ENCODE measurements around the gene RIPOR3.
A peak's percentile ranks its signal among the peaks of the same experiment; 100 is the strongest.
"Not testable (repeated sequence)": the region's sequence is repeated elsewhere in the genome, so short reads cannot be mapped to it uniquely, and the experiment has no call there.

Gene RIPOR3

DNA sequence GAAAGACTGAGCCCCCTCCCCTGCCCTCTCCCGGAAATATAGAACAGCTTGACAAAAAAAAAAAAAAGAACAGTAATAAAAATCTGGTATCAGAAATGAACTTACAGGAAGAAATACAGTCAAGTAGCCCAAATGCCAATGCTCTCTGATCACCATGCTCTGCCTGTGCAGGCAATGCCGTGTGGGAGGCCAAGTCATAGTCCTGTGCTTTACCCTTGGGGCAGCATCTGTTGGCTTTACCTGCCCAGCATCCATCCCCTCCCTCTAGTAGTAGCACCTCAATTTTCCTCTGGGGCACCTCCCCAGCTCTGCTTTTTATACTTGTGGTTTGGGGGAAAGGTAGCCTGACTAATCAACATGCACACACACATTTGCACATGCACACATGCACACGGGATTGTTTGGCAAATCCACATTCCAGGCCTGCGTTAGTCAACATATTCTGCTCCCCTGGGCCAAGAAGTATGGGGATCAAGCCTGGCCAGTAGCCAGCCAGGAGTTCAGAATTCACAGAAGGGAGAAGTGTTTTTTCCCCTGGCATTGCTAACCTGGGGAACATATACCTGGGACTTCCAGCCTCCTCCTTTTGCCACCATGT is 70.2 kb downstream of the RIPOR3 start:
- DNase-seq (ENCODE audit: low spot score in 2 of 2) (no peak), ATAC-seq (ENCODE audit: low read depth) (no peak)
- Mint-ChIP-seq H3K27me3 (peaks cover 9% of the 10 kb centered on the region), H3K9me3 (no peaks in the 10 kb centered on the region), H3K27ac (no peak overlapping the region), H3K4me3 (no peak overlapping the region), H3K36me3 (peaks cover 3% of the 10 kb centered on the region), H3K4me1 (no peaks in the 10 kb centered on the region)

DNA sequence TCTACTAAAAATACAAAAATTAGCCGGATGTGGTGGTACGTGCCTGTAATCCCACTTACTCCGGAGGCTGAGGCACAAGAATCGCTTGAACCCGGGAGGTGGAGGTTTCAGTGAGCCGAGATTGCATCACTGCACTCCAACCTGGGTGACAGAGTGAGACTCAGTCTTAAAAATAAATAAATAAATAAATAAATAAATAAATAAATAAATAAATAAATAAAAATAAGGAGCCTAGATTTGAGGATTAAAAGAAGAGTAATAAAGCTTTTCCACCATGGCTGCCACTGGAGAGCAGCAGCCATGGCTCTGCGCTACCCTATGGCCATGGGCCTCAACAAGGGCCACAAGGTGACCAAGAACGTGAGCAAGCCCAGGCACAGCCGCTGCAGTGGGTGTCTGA is 70.9 kb downstream of the RIPOR3 start:
- H3K27me3 Mint-ChIP-seq; ATAC-seq (ENCODE audit: low read depth); H3K9me3 Mint-ChIP-seq; H3K27ac Mint-ChIP-seq; H3K4me3 Mint-ChIP-seq; DNase-seq (ENCODE audit: low spot score in 2 of 2); H3K4me1 Mint-ChIP-seq; H3K36me3 Mint-ChIP-seq: not testable (repeated sequence)

DNA sequence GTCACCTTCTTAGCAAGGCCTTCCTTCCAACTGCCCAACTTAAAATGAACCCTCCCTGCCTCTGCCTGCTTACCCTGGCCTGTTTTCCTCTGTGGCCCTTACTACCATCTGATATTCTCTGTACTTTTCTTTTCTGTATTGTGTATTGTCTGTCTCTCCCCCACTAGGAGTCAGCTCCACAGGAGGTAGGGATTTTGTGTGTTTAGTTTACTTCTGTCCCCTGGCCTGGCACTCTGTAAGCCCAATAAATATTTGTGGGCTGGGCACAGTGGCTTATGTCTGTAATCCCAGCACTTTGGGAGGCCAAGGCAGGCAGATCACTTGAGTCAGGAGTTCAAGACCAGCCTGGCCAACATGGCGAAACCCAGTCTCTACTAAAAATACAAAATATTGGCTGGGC is 72.8 kb downstream of the RIPOR3 start:
- Mint-ChIP-seq H3K36me3 (peaks cover 3% of the 10 kb centered on the region), H3K4me3 (no peak overlapping the region), H3K9me3 (no peaks in the 10 kb centered on the region), H3K27ac (no peak overlapping the region), H3K27me3 (peaks cover 3% of the 10 kb centered on the region), H3K4me1 (no peaks in the 10 kb centered on the region)
- ATAC-seq (ENCODE audit: low read depth) (no peak), DNase-seq (ENCODE audit: low spot score in 2 of 2) (no peak)

DNA sequence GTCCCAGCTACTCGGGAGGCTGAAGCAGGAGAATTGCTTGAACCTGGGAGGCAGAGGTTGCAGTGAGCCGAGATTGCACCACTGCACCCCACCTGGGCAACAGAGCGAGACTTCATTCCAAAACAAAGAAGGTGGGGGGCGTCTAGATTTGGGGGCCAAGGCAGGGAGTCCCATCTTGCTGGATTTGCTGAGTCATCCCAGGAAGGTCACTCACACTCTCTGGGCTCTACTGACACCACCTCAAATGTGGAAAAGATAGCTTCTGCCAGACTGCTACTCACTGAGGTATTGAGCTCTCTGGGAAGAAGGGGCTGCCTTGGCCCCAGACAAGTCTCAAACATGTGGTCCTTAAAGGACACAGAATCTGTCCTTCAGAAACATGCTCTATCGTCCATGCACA is 74.3 kb downstream of the RIPOR3 start:
- Mint-ChIP-seq H3K27me3 (peaks cover 3% of the 10 kb centered on the region), H3K9me3 (no peaks in the 10 kb centered on the region), H3K4me3 (no peak overlapping the region), H3K36me3 (peaks cover 3% of the 10 kb centered on the region), H3K4me1 (no peaks in the 10 kb centered on the region), H3K27ac (no peak overlapping the region)
- no peak for ATAC-seq (ENCODE audit: low read depth)
- DNase-seq (ENCODE audit: low spot score in 2 of 2): no peak

DNA sequence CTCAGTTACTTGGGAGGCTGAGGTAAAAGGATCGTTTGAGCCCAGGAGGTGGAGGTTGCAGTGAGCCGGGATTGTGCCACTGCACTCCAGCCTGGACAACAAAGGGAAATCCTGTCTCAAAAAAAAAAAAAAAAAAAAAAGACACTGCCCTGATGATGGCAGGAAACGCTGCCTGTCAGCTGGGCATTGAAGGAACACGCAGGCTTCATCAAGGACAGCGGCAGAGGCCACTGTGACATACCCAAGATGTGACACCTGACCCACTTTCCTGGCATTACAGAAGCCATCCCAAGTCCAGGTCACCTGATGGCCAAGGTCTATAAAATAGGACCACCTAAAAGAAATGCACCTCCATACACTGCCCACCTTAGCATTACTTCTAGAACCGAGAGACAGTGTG is 75.9 kb downstream of the RIPOR3 start:
- H3K27ac Mint-ChIP-seq: no peak overlapping the region
- H3K27me3 Mint-ChIP-seq: peaks cover 6% of the 10 kb centered on the region
- H3K4me1 Mint-ChIP-seq: no peaks in the 10 kb centered on the region
- no peaks in the 10 kb centered on the region for H3K36me3 Mint-ChIP-seq
- no peak for DNase-seq (ENCODE audit: low spot score in 2 of 2)
- ATAC-seq (ENCODE audit: low read depth): no peak
- no peak overlapping the region for H3K4me3 Mint-ChIP-seq
- H3K9me3 Mint-ChIP-seq: no peaks in the 10 kb centered on the region

DNA sequence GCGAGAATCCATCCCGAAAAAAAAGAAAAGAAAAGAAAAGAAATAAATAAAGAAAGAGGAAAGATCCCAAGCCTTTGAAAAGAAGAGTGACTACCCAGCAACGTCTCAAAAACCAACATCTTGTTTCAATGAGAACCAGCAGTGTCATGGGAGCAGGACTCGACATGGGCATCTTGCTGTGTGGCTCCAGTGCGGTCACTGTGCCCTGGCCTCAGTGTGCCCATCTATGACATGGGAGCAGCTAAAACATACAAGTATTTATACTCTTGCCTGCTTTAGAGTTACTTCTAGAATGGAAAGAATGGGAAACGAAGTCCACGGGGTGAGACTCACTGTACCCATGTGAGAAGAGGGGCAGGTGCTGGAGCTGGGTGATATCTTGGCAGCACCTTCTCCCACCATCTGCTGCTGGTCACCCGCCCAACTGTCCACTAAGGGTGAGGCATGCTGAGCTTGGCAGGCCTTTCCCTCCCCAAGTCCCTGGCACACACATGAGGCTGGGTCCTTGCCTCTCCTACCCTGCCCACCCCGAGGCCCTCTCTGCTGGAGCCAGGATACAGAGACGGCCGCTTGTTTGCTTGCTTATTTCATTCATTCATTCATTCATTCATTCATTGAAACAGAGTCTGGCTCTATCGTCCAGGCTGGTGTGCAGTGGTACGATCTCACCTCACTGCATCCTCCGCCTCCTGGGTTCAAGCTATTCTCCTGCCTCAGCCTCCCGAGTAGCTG is 77.7 kb downstream of the RIPOR3 start:
- no peak overlapping the region for H3K27ac Mint-ChIP-seq
- H3K27me3 Mint-ChIP-seq: peaks cover 6% of the 10 kb centered on the region
- H3K4me3 Mint-ChIP-seq: no peak overlapping the region
- ATAC-seq (ENCODE audit: low read depth) (no peak), DNase-seq (ENCODE audit: low spot score in 2 of 2) (no peak)
- no peaks in the 10 kb centered on the region for H3K36me3 Mint-ChIP-seq
- no peaks in the 10 kb centered on the region for H3K4me1 Mint-ChIP-seq
- H3K9me3 Mint-ChIP-seq: no peaks in the 10 kb centered on the region

DNA sequence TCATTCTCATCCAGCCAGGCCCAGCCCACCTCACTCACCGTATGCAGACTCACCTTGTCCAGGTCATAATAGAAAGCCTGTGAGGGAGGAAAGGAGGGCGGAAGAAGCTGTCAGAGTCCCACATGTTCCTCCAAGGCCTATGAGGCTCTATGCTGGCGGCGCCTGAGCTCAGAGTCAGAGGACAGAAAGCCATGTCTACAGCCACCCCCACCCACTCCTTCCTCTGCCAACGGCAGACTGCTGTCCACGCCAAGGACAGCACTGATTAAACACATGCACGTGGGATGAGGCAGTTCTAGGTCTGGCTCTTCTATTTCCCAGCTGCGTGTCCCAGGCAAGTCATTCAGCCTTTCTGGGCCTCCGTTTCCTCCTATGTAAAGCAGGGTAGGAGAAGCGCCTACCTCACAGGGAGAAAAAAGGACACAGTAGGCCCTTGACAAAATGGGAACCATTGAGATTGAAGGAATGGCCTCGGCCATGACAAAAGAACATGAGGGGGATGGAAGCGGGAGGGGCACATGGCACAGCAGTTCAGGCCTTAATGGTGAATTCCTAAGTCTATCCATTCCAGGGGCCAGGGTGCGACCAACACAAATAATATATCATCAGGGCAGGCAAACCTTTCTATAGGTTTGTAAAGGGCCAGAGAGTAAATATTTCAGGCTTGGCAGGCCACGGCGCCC is 80.1 kb downstream of the RIPOR3 start:
- H3K27ac Mint-ChIP-seq: no peak overlapping the region
- H3K27me3 Mint-ChIP-seq: peaks cover 14% of the 10 kb centered on the region
- DNase-seq (ENCODE audit: low spot score in 2 of 2) (no peak), ATAC-seq (ENCODE audit: low read depth) (no peak)
- H3K9me3 Mint-ChIP-seq: no peaks in the 10 kb centered on the region
- H3K4me3 Mint-ChIP-seq: no peak overlapping the region
- H3K4me1 Mint-ChIP-seq: no peaks in the 10 kb centered on the region
- H3K36me3 Mint-ChIP-seq: no peaks in the 10 kb centered on the region

DNA sequence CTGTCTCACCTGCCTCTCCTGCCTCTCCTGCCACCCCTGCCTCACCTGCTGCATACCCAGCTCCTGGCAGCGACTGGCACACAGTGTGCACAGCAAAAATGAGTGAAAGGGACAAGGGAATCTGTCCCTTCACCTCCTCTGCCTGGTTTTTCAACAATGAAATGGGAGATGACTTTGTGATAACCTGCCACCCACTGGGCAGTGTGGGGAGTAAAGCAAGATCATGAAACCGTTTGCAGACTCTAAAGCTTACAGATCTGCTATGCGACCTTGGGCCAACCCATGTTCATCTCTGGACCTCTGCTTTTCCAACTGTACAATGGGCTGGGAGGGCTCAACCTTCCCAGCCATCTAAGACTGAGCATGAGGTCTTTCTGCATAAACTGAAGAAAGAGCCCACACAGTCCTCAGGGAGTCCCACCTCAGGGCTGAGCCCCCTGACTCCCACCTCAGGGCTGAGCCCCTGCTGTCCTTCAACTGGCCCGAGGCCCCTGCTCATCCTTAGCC is 81.1 kb downstream of the RIPOR3 start:
- Mint-ChIP-seq H3K4me3 (no peak overlapping the region), H3K27ac (peak overlapping the region; percentile 41), H3K4me1 (no peaks in the 10 kb centered on the region), H3K9me3 (no peaks in the 10 kb centered on the region), H3K36me3 (no peaks in the 10 kb centered on the region), H3K27me3 (peaks cover 14% of the 10 kb centered on the region)
- ATAC-seq (ENCODE audit: low read depth) (no peak), DNase-seq (ENCODE audit: low spot score in 2 of 2) (no peak)

DNA sequence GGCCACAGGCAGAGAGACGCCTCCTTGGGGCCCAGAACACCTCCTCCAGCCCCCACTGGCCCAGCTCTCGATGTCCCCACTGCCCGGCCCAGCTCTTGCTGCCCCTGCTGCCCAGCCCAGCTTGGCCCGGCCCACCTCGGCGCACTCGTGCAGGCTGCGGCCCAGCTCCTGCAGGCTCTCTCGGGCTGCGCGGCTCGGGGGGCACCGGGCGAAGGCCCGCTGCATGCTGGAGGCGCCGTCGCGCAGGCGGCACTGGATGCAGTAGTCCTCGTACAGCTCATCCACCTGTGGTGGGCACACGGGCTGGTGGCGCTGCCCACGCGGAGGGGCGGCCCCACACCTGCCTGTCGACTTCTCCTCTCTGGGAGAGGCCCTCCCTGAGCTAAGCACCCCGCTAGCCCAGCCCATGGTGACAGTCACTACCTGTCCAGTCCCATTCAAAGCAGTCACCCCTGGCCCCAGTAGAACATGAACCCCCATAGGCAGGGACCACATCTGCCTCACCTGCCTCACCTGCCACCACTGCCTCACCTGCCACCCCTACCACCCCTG is 81.8 kb downstream of the RIPOR3 start:
- no peak overlapping the region for H3K27ac Mint-ChIP-seq

DNA sequence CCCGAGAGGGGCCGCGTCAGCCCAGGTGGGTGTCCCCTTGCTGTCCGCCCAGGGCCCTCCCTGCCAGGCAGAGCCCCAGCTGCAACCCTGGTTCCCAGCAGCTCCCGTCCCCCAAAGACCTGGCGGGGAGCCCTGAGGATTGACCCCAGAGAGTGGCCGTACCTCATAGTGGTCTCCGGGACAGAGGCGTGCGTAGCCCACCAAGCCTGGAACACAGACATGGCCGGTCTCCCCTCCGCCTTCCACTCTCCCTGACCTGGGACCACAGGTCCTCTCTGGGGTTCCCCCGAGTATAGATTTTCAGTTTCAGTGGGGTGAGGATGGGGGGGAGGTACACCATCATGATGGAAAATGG is 82.6 kb downstream of the RIPOR3 start:
- DNase-seq (ENCODE audit: low spot score in 2 of 2): no peak
- Mint-ChIP-seq H3K36me3 (no peaks in the 10 kb centered on the region), H3K4me1 (peaks cover 3% of the 10 kb centered on the region), H3K27ac (no peak overlapping the region), H3K27me3 (peaks cover 20% of the 10 kb centered on the region), H3K9me3 (no peaks in the 10 kb centered on the region), H3K4me3 (no peak overlapping the region)
- ATAC-seq (ENCODE audit: low read depth): no peak

More for the DNA sequence above, 81.8 kb downstream of the RIPOR3 start:
- peaks cover 16% of the 10 kb centered on the region for H3K27me3 Mint-ChIP-seq
- H3K4me1 Mint-ChIP-seq: no peaks in the 10 kb centered on the region
- no peaks in the 10 kb centered on the region for H3K36me3 Mint-ChIP-seq
- H3K9me3 Mint-ChIP-seq: no peaks in the 10 kb centered on the region
- no peak for ATAC-seq (ENCODE audit: low read depth)
- no peak overlapping the region for H3K4me3 Mint-ChIP-seq
- DNase-seq (ENCODE audit: low spot score in 2 of 2): no peak

DNA sequence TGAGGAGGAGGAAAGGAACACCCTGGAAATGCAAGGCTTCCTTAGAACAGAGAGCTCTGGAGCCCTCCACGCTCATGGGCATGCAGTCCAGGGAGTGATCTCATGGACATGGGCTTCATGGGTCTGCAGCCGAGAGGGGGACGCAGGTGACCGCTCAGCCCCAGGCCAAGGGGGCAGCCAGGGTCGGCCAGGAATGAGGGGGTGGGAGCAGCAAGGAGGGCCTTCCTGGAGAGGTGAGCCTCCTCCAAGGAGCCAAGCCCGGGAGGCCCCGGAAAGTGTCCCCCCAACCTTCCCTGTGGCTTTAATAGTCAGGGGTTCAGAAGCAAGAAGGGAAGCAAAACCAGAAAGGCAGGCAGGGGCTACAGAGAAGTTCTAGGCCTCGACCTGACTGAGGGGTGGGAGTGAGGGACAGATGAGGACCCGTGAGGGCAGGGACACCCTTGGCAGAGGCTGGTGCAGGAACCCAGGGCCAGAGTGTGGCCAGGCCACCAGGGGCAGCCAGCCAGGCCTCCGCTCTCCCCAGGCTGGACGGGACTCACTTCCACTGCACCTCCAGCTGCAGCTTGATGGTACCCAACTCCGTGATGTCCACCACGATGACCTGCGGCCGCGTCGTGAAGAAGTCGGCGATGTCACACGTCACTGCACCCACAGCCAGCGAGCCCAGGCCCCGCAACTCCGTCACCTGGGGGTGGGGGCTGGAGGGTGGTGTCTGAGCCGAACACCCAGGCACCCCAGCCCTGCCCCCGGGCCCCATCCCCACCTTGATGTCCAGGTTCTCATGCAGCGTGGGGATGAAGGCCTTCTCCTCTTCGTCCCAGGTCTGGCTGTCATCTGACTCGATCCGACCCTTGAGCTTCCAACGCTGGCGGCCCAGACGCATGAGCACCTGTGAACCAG is 83.2 kb downstream of the RIPOR3 start:
- Mint-ChIP-seq H3K36me3 (no peaks in the 10 kb centered on the region), H3K27me3 (peaks cover 20% of the 10 kb centered on the region), H3K4me3 (no peak overlapping the region), H3K9me3 (no peaks in the 10 kb centered on the region), H3K27ac (no peak overlapping the region), H3K4me1 (peaks cover 3% of the 10 kb centered on the region)
- DNase-seq (ENCODE audit: low spot score in 2 of 2) (no peak), ATAC-seq (ENCODE audit: low read depth) (no peak)

DNA sequence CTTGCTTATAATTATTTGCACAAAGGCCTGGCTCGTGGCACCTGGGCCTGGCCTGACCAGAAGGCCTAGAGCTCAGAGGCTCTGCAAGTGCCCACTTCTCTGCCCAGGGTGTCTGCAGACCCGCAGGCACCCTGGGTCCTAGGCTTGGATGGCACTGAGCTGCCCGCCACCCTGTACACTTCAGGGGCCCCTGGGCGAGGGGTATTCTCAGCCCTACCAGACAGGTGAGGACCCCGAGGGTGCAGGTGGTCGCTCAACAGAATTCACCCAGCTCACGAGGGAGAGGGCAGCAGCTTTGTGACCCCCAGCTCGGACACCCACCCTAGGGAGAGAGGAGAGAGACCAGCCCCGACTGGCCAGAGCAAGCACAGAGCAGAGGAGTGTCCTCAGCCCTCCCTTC is 83.9 kb downstream of the RIPOR3 start:
- Mint-ChIP-seq H3K4me3 (no peak overlapping the region), H3K9me3 (no peaks in the 10 kb centered on the region), H3K4me1 (peaks cover 8% of the 10 kb centered on the region), H3K27me3 (peaks cover 25% of the 10 kb centered on the region), H3K27ac (no peak overlapping the region), H3K36me3 (no peaks in the 10 kb centered on the region)
- ATAC-seq (ENCODE audit: low read depth): no peak
- no peak for DNase-seq (ENCODE audit: low spot score in 2 of 2)

DNA sequence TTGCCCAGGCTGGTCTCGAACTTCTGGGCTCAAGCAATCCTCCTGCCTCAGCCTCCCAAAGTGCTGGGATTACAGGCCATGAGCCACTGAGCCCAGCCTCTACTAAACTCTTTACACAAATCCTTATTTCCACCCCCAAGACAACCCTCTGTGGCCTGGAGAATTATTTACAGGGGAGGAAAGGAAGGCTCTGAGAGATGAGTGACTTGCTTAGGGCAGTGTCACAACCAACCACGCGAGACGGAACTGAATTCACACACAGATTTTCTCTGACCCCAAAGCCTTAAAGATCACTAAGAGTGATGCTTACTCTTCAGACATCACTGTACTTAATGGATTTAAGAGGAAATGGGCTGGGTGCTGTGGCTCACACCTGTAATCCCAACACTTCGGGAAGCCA is 86.2 kb downstream of the RIPOR3 start:
- Mint-ChIP-seq H3K4me1 (peaks cover 11% of the 10 kb centered on the region), H3K27ac (no peak overlapping the region), H3K4me3 (no peak overlapping the region), H3K36me3 (no peaks in the 10 kb centered on the region), H3K9me3 (no peaks in the 10 kb centered on the region), H3K27me3 (peaks cover 23% of the 10 kb centered on the region)
- ATAC-seq (ENCODE audit: low read depth) (no peak), DNase-seq (ENCODE audit: low spot score in 2 of 2) (no peak)
